ENCODE results near the gene ATPAF1.

Gene ATPAF1

GRCh38 chr1:46613661-46614603 lies 54.2 kb downstream of the ATPAF1 start:
- peak; percentile 49 for DNase-seq

GRCh38 chr1:46612937-46613660 lies 55.1 kb downstream of the ATPAF1 start:
- DNase-seq, result no peak

- DNase-seq, result no peak
Measured at GRCh38 chr1:46611691-46612221, 56.4 kb downstream of the ATPAF1 start.

GRCh38 chr1:46607345-46608130 lies 60.6 kb downstream of the ATPAF1 start:
- DNase-seq, result no peak

- no peak for DNase-seq
Measured at GRCh38 chr1:46606255-46606965, 61.8 kb downstream of the ATPAF1 start.

- no peak for DNase-seq
Measured at GRCh38 chr1:46605232-46605631, 62.9 kb downstream of the ATPAF1 start.

- DNase-seq, result peak; percentile 99
Measured at GRCh38 chr1:46603858-46604549, 64.2 kb downstream of the ATPAF1 start, which contains the start of gene MKNK1. MKNK1 (minus strand) TSS chr1:46604268; CDS start chr1:46583327, 20,941 bp downstream.

GRCh38 chr1:46603481-46603857 lies 64.7 kb downstream of the ATPAF1 start:
- no peak for DNase-seq

- DNase-seq, result no peak
Measured at GRCh38 chr1:46601257-46602007, 66.7 kb downstream of the ATPAF1 start.

GRCh38 chr1:46599059-46599970 lies 68.8 kb downstream of the ATPAF1 start:
- DNase-seq, result no peak

- DNase-seq, result no peak
Measured at GRCh38 chr1:46596846-46597245, 71.3 kb downstream of the ATPAF1 start.

GRCh38 chr1:46596036-46596435 lies 72.1 kb downstream of the ATPAF1 start:
- no peak for DNase-seq

GRCh38 chr1:46595127-46595526 lies 73.0 kb downstream of the ATPAF1 start:
- DNase-seq, result no peak

GRCh38 chr1:46594063-46594462 lies 74.1 kb downstream of the ATPAF1 start:
- no peak for DNase-seq

GRCh38 chr1:46592823-46593222 lies 75.3 kb downstream of the ATPAF1 start:
- no peak for DNase-seq

GRCh38 chr1:46589529-46589928 lies 78.6 kb downstream of the ATPAF1 start:
- DNase-seq, result no peak

- no peak for DNase-seq
Measured at GRCh38 chr1:46587069-46587468, 81.1 kb downstream of the ATPAF1 start.

- no peak for DNase-seq
Measured at GRCh38 chr1:46585312-46585938, 82.7 kb downstream of the ATPAF1 start.

- no peak for DNase-seq
Measured at GRCh38 chr1:46583494-46583893, 84.7 kb downstream of the ATPAF1 start.
